HL-60 (cell line): ENCODE data around the gene ANKRD55.
"Not testable (repeated sequence)": the region's sequence is repeated elsewhere in the genome, so short reads cannot be mapped to it uniquely, and the experiment has no call there.

Source experiments
- GABPA ChIP-seq: IDR thresholded peaks from 2 replicates; pipeline ENCODE4 v1.6.1; 2012; ENCODE audit warnings: low read depth
- POLR2AphosphoS5 ChIP-seq: IDR thresholded peaks from 2 replicates; pipeline ENCODE4 v1.6.1; 2012; ENCODE audit warnings: low read depth
- SPI1 ChIP-seq: IDR thresholded peaks from 2 replicates; pipeline ENCODE4 v1.6.1; 2012; ENCODE audit warnings: low read depth, mild to moderate bottlenecking, borderline replicate concordance
- TF ChIP-seq, protein P1 (sequence below): IDR thresholded peaks from one replicate; pipeline ENCODE4 v1.5.1; 2011; ENCODE audit warnings: low read length, control low read depth, inconsistent platforms; ENCODE audit not compliant: insufficient read depth
- TF ChIP-seq, protein P2 (sequence below): IDR thresholded peaks from 2 replicates; pipeline ENCODE4 v1.6.1; 2012; ENCODE audit warnings: low read depth; ENCODE audit not compliant: insufficient replicate concordance

DNA sequence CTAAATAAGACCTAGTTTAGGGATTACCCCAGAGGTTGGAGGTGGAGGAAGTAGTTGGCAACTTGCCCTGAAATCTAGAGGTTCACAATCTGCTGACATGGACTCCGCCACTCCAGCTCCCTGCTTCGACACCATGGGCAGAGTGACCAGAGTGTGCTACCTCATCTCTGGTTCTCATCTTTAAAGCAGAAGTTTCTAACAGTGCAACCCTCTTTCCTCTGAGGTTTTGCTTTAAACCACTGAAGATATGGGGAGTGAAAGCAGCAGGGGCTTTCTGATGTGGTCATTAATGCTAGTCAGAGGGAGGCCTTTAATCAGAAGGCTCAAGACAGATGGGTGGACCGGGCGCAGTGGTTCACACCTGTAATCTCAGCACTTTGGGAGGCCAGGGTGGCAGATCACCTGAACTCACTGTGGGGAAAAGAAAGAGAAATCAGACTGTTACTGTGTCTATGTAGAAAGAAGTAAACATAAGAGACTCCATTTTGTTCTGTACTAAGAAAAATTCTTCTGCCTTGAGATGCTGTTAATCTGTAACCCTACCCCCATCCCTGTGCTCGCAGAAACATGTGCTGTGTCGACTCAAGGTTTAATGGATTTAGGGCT, 76.4 kb downstream of the ANKRD55 start:
- TF ChIP-seq, protein P1, sequence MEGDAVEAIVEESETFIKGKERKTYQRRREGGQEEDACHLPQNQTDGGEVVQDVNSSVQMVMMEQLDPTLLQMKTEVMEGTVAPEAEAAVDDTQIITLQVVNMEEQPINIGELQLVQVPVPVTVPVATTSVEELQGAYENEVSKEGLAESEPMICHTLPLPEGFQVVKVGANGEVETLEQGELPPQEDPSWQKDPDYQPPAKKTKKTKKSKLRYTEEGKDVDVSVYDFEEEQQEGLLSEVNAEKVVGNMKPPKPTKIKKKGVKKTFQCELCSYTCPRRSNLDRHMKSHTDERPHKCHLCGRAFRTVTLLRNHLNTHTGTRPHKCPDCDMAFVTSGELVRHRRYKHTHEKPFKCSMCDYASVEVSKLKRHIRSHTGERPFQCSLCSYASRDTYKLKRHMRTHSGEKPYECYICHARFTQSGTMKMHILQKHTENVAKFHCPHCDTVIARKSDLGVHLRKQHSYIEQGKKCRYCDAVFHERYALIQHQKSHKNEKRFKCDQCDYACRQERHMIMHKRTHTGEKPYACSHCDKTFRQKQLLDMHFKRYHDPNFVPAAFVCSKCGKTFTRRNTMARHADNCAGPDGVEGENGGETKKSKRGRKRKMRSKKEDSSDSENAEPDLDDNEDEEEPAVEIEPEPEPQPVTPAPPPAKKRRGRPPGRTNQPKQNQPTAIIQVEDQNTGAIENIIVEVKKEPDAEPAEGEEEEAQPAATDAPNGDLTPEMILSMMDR: not testable (repeated sequence)
- TF ChIP-seq POLR2AphosphoS5, GABPA, SPI1: not testable (repeated sequence)
- TF ChIP-seq, protein P2, sequence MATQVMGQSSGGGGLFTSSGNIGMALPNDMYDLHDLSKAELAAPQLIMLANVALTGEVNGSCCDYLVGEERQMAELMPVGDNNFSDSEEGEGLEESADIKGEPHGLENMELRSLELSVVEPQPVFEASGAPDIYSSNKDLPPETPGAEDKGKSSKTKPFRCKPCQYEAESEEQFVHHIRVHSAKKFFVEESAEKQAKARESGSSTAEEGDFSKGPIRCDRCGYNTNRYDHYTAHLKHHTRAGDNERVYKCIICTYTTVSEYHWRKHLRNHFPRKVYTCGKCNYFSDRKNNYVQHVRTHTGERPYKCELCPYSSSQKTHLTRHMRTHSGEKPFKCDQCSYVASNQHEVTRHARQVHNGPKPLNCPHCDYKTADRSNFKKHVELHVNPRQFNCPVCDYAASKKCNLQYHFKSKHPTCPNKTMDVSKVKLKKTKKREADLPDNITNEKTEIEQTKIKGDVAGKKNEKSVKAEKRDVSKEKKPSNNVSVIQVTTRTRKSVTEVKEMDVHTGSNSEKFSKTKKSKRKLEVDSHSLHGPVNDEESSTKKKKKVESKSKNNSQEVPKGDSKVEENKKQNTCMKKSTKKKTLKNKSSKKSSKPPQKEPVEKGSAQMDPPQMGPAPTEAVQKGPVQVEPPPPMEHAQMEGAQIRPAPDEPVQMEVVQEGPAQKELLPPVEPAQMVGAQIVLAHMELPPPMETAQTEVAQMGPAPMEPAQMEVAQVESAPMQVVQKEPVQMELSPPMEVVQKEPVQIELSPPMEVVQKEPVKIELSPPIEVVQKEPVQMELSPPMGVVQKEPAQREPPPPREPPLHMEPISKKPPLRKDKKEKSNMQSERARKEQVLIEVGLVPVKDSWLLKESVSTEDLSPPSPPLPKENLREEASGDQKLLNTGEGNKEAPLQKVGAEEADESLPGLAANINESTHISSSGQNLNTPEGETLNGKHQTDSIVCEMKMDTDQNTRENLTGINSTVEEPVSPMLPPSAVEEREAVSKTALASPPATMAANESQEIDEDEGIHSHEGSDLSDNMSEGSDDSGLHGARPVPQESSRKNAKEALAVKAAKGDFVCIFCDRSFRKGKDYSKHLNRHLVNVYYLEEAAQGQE: not testable (repeated sequence)
